Heart left ventricle (tissue), 13 donors: ENCODE data around the gene PCDH10.

ENCODE experiments used
- POLR2A ChIP-seq, 2 donors: fragments of 450-650 bp; IDR thresholded peaks; one replicate each; pipeline ENCODE4 v1.6.1; 2017; ENCODE audit warnings: antibody characterized with exemption in 2 of 2, mild to moderate bottlenecking in 2 of 2, moderate library complexity in 2 of 2
- TF ChIP-seq, protein P1 (sequence below), 12 donors: fragments of 200-600 bp; sonication (generic) in 4 of 12; IDR thresholded peaks; one replicate each; pipeline versions ENCODE4 v1.5.0 to v1.8.0; 2018 to 2022; ENCODE audit warnings: antibody characterized with exemption in 12 of 12, mild to moderate bottlenecking in 5 of 12
- donor health status: ischemic (EF 13 %, LVEDD 7.1; RV severe dilation, severe dysfunction).
- donor health status: DM: no; HTN: yes; CAD: no.
- donor health status: DM: no; HTN: no; CAD: no.
- donor health status: ischemic (EF 25% LVEDD 6.9; RV normal size, moderate dysfunction).
- donor health status: ischemic (EF 25% LVEDD 5.7; RV mildly dilated, moderate dysfunction).
- donor health status: ischemic (EF 35%, LVEDD 5.7; RV mildly dilated, moderate dysfunction).
- donor health status: nonischemic (EF 11% LVEDD 7.7; RV severe dilation, severe dysfunction).
- donor health status: DM: yes; HTN: yes; CAD: no.
- donor health status: PGD.
- donor health status: ischemic (EF 29% LVEDD 5.4; RV normal size, mild dysfunction).
- donor health status: nonischemic (EF 23%, LVEDD 6.1; RV moderate dilation, normal function).

DNA sequence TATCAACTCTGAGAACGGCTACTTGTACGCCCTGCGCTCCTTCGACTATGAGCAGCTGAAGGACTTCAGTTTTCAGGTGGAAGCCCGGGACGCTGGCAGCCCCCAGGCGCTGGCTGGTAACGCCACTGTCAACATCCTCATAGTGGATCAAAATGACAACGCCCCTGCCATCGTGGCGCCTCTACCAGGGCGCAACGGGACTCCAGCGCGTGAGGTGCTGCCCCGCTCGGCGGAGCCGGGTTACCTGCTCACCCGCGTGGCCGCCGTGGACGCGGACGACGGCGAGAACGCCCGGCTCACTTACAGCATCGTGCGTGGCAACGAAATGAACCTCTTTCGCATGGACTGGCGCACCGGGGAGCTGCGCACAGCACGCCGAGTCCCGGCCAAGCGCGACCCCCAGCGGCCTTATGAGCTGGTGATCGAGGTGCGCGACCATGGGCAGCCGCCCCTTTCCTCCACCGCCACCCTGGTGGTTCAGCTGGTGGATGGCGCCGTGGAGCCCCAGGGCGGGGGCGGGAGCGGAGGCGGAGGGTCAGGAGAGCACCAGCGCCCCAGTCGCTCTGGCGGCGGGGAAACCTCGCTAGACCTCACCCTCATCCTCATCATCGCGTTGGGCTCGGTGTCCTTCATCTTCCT lies 2.7 kb downstream of the PCDH10 start:
- TF ChIP-seq, protein P1, sequence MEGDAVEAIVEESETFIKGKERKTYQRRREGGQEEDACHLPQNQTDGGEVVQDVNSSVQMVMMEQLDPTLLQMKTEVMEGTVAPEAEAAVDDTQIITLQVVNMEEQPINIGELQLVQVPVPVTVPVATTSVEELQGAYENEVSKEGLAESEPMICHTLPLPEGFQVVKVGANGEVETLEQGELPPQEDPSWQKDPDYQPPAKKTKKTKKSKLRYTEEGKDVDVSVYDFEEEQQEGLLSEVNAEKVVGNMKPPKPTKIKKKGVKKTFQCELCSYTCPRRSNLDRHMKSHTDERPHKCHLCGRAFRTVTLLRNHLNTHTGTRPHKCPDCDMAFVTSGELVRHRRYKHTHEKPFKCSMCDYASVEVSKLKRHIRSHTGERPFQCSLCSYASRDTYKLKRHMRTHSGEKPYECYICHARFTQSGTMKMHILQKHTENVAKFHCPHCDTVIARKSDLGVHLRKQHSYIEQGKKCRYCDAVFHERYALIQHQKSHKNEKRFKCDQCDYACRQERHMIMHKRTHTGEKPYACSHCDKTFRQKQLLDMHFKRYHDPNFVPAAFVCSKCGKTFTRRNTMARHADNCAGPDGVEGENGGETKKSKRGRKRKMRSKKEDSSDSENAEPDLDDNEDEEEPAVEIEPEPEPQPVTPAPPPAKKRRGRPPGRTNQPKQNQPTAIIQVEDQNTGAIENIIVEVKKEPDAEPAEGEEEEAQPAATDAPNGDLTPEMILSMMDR (IDR thresholded peaks at IDR 0.05): no peak
- TF ChIP-seq POLR2A (IDR thresholded peaks at IDR 0.05): no peak
